HepG2 (cell line): ENCODE results near the gene STAT5A. TPM values are rescaled to one million over a fixed set of nuclear protein-coding genes. Genes with fewer than 3 reads are reported as not detected.

Experiments
- ATAC-seq: fragments of 200-7000 bp; cut with Tn5 transposase; 3 replicates; pipeline ENCODE4 v1.9.1; 2020; ENCODE audit warnings: mild to moderate bottlenecking, moderate library complexity
- BruUV-seq: library from RNA; stranded (reverse); fragments of 400-500 nt; replicated peaks from 2 replicates; lab custom pipeline; 2021; lab: Mats Ljungman, UMichigan
- CTCF ChIA-PET: fragments of 300-600 bp; formaldehyde crosslinking; extraction: SDS; loops from one replicate; lab custom pipeline; 2021; ENCODE audit warnings: low total read pairs, inconsistent platforms, low intra/inter-chr PET ratio; lab: Yijun Ruan, JAX
- POLR2A ChIA-PET: fragments of 350-600 bp; sonication (Branson Sonifier 250); formaldehyde crosslinking; loops from one replicate; lab custom pipeline; 2020; ENCODE audit warnings: antibody characterized with exemption, inconsistent platforms; lab: Yijun Ruan, JAX
- DNase-seq: peaks from one replicate; pipeline ENCODE4 v3.0.0-alpha.2; 2015; ENCODE audit warnings: low spot score
- FAIRE-seq: peaks from 3 replicates; lab custom pipeline; 2011; peaks lifted over from hg19 to GRCh38; lab: Jason Lieb, UNC
- H2AFZ ChIP-seq: one replicate; pipeline ENCODE4 v1.6.1; 2011; ENCODE audit warnings: low read length, inconsistent platforms
- H3K27ac ChIP-seq: fragments of 300-600 bp; 3 replicates; pipeline ENCODE4 v1.8.0; 2011; ENCODE audit warnings: mixed run types, mild to moderate bottlenecking, mixed read lengths, low read length, inconsistent platforms; ENCODE audit not compliant: insufficient read depth; ENCODE audit errors: extremely low read length
- H3K27me3 ChIP-seq, 2 experiments: fragments of 200-600 bp in 1 of 2; 2 replicates in 1 of 2; 3 replicates in 1 of 2; pipeline versions ENCODE4 v1.6.0 to v1.8.0; 2011; ENCODE audit warnings: low read length in 2 of 2, mild to moderate bottlenecking in 2 of 2, moderate library complexity in 2 of 2, inconsistent platforms in 1 of 2; ENCODE audit not compliant: insufficient read depth in 2 of 2, control insufficient read depth in 1 of 2
- H3K36me3 ChIP-seq, 2 experiments: fragments of 200-600 bp in 1 of 2; replicated peaks in 1 of 2; 2 replicates in 1 of 2; 3 replicates in 1 of 2; pipeline versions ENCODE4 v1.5.1 to v1.8.0; 2011; ENCODE audit warnings: low read length in 2 of 2, inconsistent platforms in 1 of 2; ENCODE audit not compliant: insufficient read depth in 2 of 2, control insufficient read depth in 1 of 2
- H3K4me1 ChIP-seq: 2 replicates; pipeline ENCODE4 v1.5.1; 2012; ENCODE audit warnings: low read length, inconsistent platforms; ENCODE audit not compliant: insufficient read depth
- H3K4me2 ChIP-seq: 2 replicates; pipeline ENCODE4 v1.6.0; 2011; ENCODE audit warnings: low read depth, low read length, inconsistent platforms
- H3K4me3 ChIP-seq, 3 experiments: fragments of 200-600 bp in 1 of 3; sonication (generic), shearing (Covaris generic) in 1 of 3; replicated peaks in 1 of 3; 2 replicates each; pipeline ENCODE4 v1.5.1; 2011 to 2016; ENCODE audit warnings: low read length in 3 of 3, inconsistent platforms in 2 of 3, low read depth in 2 of 3, mild to moderate bottlenecking in 2 of 3, control low read depth in 1 of 3, mixed read lengths in 1 of 3; ENCODE audit not compliant: insufficient read depth in 1 of 3
- H3K79me2 ChIP-seq: one replicate; pipeline ENCODE4 v1.6.1; 2011; ENCODE audit warnings: low read length, inconsistent platforms; ENCODE audit not compliant: insufficient read depth
- H3K9ac ChIP-seq: 2 replicates; pipeline ENCODE4 v1.6.0; 2011; ENCODE audit warnings: mild to moderate bottlenecking, low read depth, low read length, inconsistent platforms; ENCODE audit not compliant: insufficient read depth
- H3K9me3 ChIP-seq: 2 replicates; pipeline ENCODE4 v1.5.1; 2012; ENCODE audit warnings: mild to moderate bottlenecking, low read length
- H4K20me1 ChIP-seq: 2 replicates; pipeline ENCODE4 v1.6.0; 2011; ENCODE audit warnings: inconsistent platforms, mild to moderate bottlenecking, low read length, moderate library complexity; ENCODE audit not compliant: insufficient read depth
- ARID4A ChIP-seq: sonication (generic); formaldehyde crosslinking; IDR thresholded peaks from 2 replicates; pipeline ENCODE4 v1.5.0; 2020; ENCODE audit warnings: mild to moderate bottlenecking, missing genetic modification reagents, borderline replicate concordance
- HDAC1 ChIP-seq: sonication (generic); formaldehyde crosslinking; IDR thresholded peaks from 2 replicates; pipeline ENCODE4 v1.5.1; 2020; ENCODE audit warnings: mild to moderate bottlenecking, missing genetic modification reagents
- HIVEP1 ChIP-seq: sonication (generic); formaldehyde crosslinking; IDR thresholded peaks from 2 replicates; pipeline ENCODE4 v1.4.0; 2020; ENCODE audit warnings: mild to moderate bottlenecking, missing genetic modification reagents
- HNRNPL ChIP-seq: fragments of 200-400 bp; formaldehyde crosslinking; IDR thresholded peaks from 2 replicates; pipeline ENCODE4 v1.6.1; 2017; ENCODE audit warnings: mild to moderate bottlenecking, low read depth, low read length
- RBAK ChIP-seq: sonication (generic); formaldehyde crosslinking; IDR thresholded peaks from 2 replicates; pipeline ENCODE4 v1.5.1; 2020; ENCODE audit warnings: mild to moderate bottlenecking, missing genetic modification reagents
- SP2 ChIP-seq: sonication (generic); formaldehyde crosslinking; IDR thresholded peaks from 2 replicates; pipeline ENCODE4 v1.5.1; 2020; ENCODE audit warnings: mild to moderate bottlenecking, missing genetic modification reagents
- ZBTB33 ChIP-seq: sonication (generic); formaldehyde crosslinking; IDR thresholded peaks from 2 replicates; pipeline ENCODE4 v1.4.0; 2020; ENCODE audit warnings: missing genetic modification reagents
- ZBTB34 ChIP-seq: sonication (generic); formaldehyde crosslinking; IDR thresholded peaks from 2 replicates; pipeline ENCODE4 v1.8.0; 2022; ENCODE audit warnings: mild to moderate bottlenecking, missing genetic modification reagents
- ZBTB38 ChIP-seq: sonication (generic); formaldehyde crosslinking; IDR thresholded peaks from 2 replicates; pipeline ENCODE4 v1.5.1; 2020; ENCODE audit warnings: mild to moderate bottlenecking, missing genetic modification reagents
- ZFP82 ChIP-seq: sonication (generic); formaldehyde crosslinking; IDR thresholded peaks from 2 replicates; pipeline ENCODE4 v1.5.1; 2020; ENCODE audit warnings: mild to moderate bottlenecking, missing genetic modification reagents, borderline replicate concordance
- ZNF251 ChIP-seq: sonication (generic); formaldehyde crosslinking; IDR thresholded peaks from 2 replicates; pipeline ENCODE4 v1.9.0; 2021; ENCODE audit warnings: mild to moderate bottlenecking, missing genetic modification reagents
- ZNF263 ChIP-seq: sonication (generic); formaldehyde crosslinking; IDR thresholded peaks from 2 replicates; pipeline ENCODE4 v1.4.0; 2020; ENCODE audit warnings: missing genetic modification reagents
- ZNF530 ChIP-seq: sonication (generic); formaldehyde crosslinking; IDR thresholded peaks from 2 replicates; pipeline ENCODE4 v1.5.0; 2020; ENCODE audit warnings: low read depth, mild to moderate bottlenecking, missing genetic modification reagents
- ZNF546 ChIP-seq: sonication (generic); formaldehyde crosslinking; conservative IDR thresholded peaks from 2 replicates; pipeline ENCODE4 v1.8.1; 2023; ENCODE audit warnings: mild to moderate bottlenecking, missing genetic modification reagents
- ZNF766 ChIP-seq: sonication (generic); formaldehyde crosslinking; IDR thresholded peaks from 2 replicates; pipeline ENCODE4 v1.5.0; 2020; ENCODE audit warnings: missing genetic modification reagents, borderline replicate concordance
- ZSCAN25 ChIP-seq: sonication (generic); formaldehyde crosslinking; IDR thresholded peaks from 2 replicates; pipeline ENCODE4 v1.8.0; 2022; ENCODE audit warnings: mild to moderate bottlenecking, missing genetic modification reagents
- WGBS: methylation state at CpG from one replicate; pipeline ENCODE4 v1.1.6; 2017; ENCODE audit warnings: low lambda C conversion rate; 5-methylcytosine and 5-hydroxymethylcytosine counted together
- in situ Hi-C: cut with HindIII; loops from 2 replicates; pipeline ENCODE4 v1.10.0; 2017; ENCODE audit warnings: low pct_unique_long_range_greater_than_20kb; ENCODE audit not compliant: extremely low pct_ligation_motif_present
- intact Hi-C: fragments of 100-400 bp; cut with micrococcal nuclease; formaldehyde crosslinking; loops from one replicate; pipeline ENCODE4 v1.10.0; 2022; ENCODE audit not compliant: unreplicated experiment
- polyA plus RNA-seq, 8 experiments: library from polyadenylated mRNA; depleted of rRNA in 3 of 8; stranded (reverse) in 7 of 8; unstranded in 1 of 8; fragments of >200 nt; fragmentation: Illumina TruSeq in 4 of 8; extraction: Trizol in 4 of 8; gene quantifications; 2 replicates each; pipeline versions ENCODE4 v1.2.1 to v1.2.3, GENCODE V29; 2011 to 2016; ENCODE audit warnings: low read depth in 4 of 8, missing spikeins in 1 of 8, mixed read lengths in 1 of 8; ENCODE audit not compliant: insufficient read depth in 1 of 8
- total RNA-seq, 5 experiments: library from RNA; depleted of rRNA; stranded (reverse); fragments of >200 nt; fragmentation: Illumina TruSeq; extraction: Trizol; gene quantifications; 2 replicates each; pipeline ENCODE4 v1.2.3, GENCODE V29; 2016; ENCODE audit warnings: low read depth in 1 of 5

STAT5A gene
- total and polyA plus RNA-seq, 2 of the 13 experiments (the other 11 are each of a cell fraction or from before 2014, with no cell fraction given): 1.4 to 4.1 TPM

GRCh38 chr17:42288803-42289610 is 709 bp downstream of the STAT5A start:
- DNase-seq (no peak), ATAC-seq (peak; percentile 17), FAIRE-seq (no peak)
- no peaks in the 10 kb centered on the region for H3K79me2 ChIP-seq
- H3K9me3 ChIP-seq: no peaks in the 10 kb centered on the region
- BruUV-seq: no TSS peak
- intact Hi-C loops (loop anchor here (10.0 kb wide), 1 partner anchor 64 kb away; no protein-coding TSS in a partner anchor), in situ Hi-C loops (no loop called here)
- no peak overlapping the region for H3K27ac ChIP-seq
- H3K4me2 ChIP-seq: peak overlapping the region; percentile 76
- no peaks in the 10 kb centered on the region for H3K36me3 ChIP-seq
- H2AFZ ChIP-seq: no peak overlapping the region
- ChIA-PET CTCF (no interaction called here), POLR2A (interaction anchor here (0.8 to 2.3 kb wide), 6 partner anchors 12 to 94 kb away, joined by 3 to 7 read pairs (median 4); partner anchors contain the start of gene GHDC)
- peak overlapping the region; percentile 32; the same call in 1 of the 2 replicates for H3K9ac ChIP-seq
- H3K4me3 ChIP-seq: peak overlapping the region; percentile 56 to 72 (median 62); a peak in 5 of 6 replicates
- peaks cover 27% of the 10 kb centered on the region for H3K4me1 ChIP-seq
- no peaks in the 10 kb centered on the region for H4K20me1 ChIP-seq
- peaks cover 6 to 26% of the 10 kb centered on the region in 2 experiments; a peak in 4 of 5 replicates for H3K27me3 ChIP-seq
- 62% methylated on average over 21 of the region's 44 CpGs for WGBS
- TF ChIP-seq ZBTB34: peak; percentile 69; the same call in 1 of the 2 replicates
- TF ChIP-seq ZBTB33: peak; percentile 90
- TF ChIP-seq HNRNPL: 0 out of 2 replicates have a peak, but pooled peaks have one; percentile 19
- 0 out of 2 replicates have a peak, but pooled peaks have one; percentile 30 for TF ChIP-seq HIVEP1 (CRISPR knock-in tag)
- no peak for TF ChIP-seq ZNF766 (CRISPR knock-in tag)
- TF ChIP-seq RBAK (CRISPR knock-in tag): no peak
- no peak for TF ChIP-seq ZNF530 (CRISPR knock-in tag)
- TF ChIP-seq ZFP82 (CRISPR knock-in tag): peak; percentile 27; the same call in 1 of the 2 replicates
- peak; percentile 92 for TF ChIP-seq ZBTB38
- TF ChIP-seq HDAC1: 0 out of 2 replicates have a peak, but pooled peaks have one; percentile 2
- TF ChIP-seq ARID4A: 0 out of 2 replicates have a peak, but pooled peaks have one; percentile 42
- TF ChIP-seq ZSCAN25 (CRISPR knock-in tag): no peak
- 0 out of 2 replicates have a peak, but pooled peaks have one; percentile 1 for TF ChIP-seq SP2 (CRISPR knock-in tag)
- TF ChIP-seq ZNF546: no peak
- 0 out of 2 replicates have a peak, but pooled peaks have one; percentile 68 for TF ChIP-seq ZNF263 (CRISPR knock-in tag)
- no peak for TF ChIP-seq ZNF251 (CRISPR knock-in tag)
